Hematopoietic multipotent progenitor cell (in vitro differentiated cells): ENCODE results near the gene C11orf21. TPM values are rescaled to one million over a fixed set of nuclear protein-coding genes. Genes with fewer than 3 reads are reported as not detected.
A peak's percentile ranks its signal among the peaks of the same experiment; 100 is the strongest.
"Not testable (repeated sequence)": the region's sequence is repeated elsewhere in the genome, so short reads cannot be mapped to it uniquely, and the experiment has no call there.

Experiments used
- DNase-seq, 3 donors: peaks; one replicate each; pipeline ENCODE4 v3.0.0-alpha.2; 2011 to 2015; ENCODE audit warnings: low read depth in 2 of 3, low spot score in 2 of 3
- total RNA-seq: library from RNA; depleted of rRNA; stranded (reverse); fragments of >200 nt; gene quantifications from one replicate; pipeline ENCODE4 v1.2.3, GENCODE V29; 2012

Gene C11orf21
- 56.3 TPM for total RNA-seq

GRCh38 chr11:2301631-2302305 lies at the start of gene C11orf21, which contains the start of gene TSPAN32:
Gene C11orf21 (minus strand): TSS chr11:2301918. CDS start chr11:2301808, 110 bp downstream.
Gene TSPAN32 (plus strand): TSS chr11:2302013. CDS start chr11:2302150, 137 bp downstream.
- DNase-seq, result peak in 2 of 3 donors; percentile 89 to 97

- DNase-seq, result no peak
Observed at GRCh38 chr11:2348986-2349385, 47.3 kb upstream of the C11orf21 start.

GRCh38 chr11:2347308-2347830 lies 45.7 kb upstream of the C11orf21 start:
- DNase-seq, result no peak

GRCh38 chr11:2346586-2347307 lies 45.0 kb upstream of the C11orf21 start:
- no peak for DNase-seq

- DNase-seq, result no peak
Observed at GRCh38 chr11:2346014-2346413, 44.3 kb upstream of the C11orf21 start.

GRCh38 chr11:2345050-2345449 lies 43.3 kb upstream of the C11orf21 start:
- DNase-seq, result no peak

GRCh38 chr11:2343502-2343901 lies 41.8 kb upstream of the C11orf21 start:
- DNase-seq, result no peak

GRCh38 chr11:2342981-2343380 lies 41.3 kb upstream of the C11orf21 start:
- DNase-seq, result no peak

- DNase-seq, result no peak
Observed at GRCh38 chr11:2342557-2342956, 40.8 kb upstream of the C11orf21 start.

GRCh38 chr11:2338760-2339159 lies 37.0 kb upstream of the C11orf21 start:
- not testable (repeated sequence) for DNase-seq

GRCh38 chr11:2335286-2335685 lies 33.6 kb upstream of the C11orf21 start:
- DNase-seq, result not testable (repeated sequence)

- DNase-seq, result not testable (repeated sequence)
Observed at GRCh38 chr11:2333486-2334205, 31.9 kb upstream of the C11orf21 start.

GRCh38 chr11:2332569-2332968 lies 30.9 kb upstream of the C11orf21 start:
- DNase-seq, result not testable (repeated sequence)

GRCh38 chr11:2331404-2331803 lies 29.7 kb upstream of the C11orf21 start:
- DNase-seq, result no peak

- no peak for DNase-seq
Observed at GRCh38 chr11:2330696-2331095, 29.0 kb upstream of the C11orf21 start.

- no peak for DNase-seq
Observed at GRCh38 chr11:2329551-2329950, 27.8 kb upstream of the C11orf21 start.

GRCh38 chr11:2328656-2329354 lies 27.1 kb upstream of the C11orf21 start:
- no peak for DNase-seq

GRCh38 chr11:2328021-2328420 lies 26.3 kb upstream of the C11orf21 start:
- DNase-seq, result no peak

- no peak for DNase-seq
Observed at GRCh38 chr11:2327032-2327431, 25.3 kb upstream of the C11orf21 start.

GRCh38 chr11:2325719-2326118 lies 24.0 kb upstream of the C11orf21 start:
- no peak for DNase-seq

GRCh38 chr11:2325123-2325522 lies 23.4 kb upstream of the C11orf21 start:
- no peak for DNase-seq
